ENCODE measurements around the gene BCL2L13. TPM values are rescaled to one million over a fixed set of nuclear protein-coding genes. Genes with fewer than 3 reads are reported as not detected.
"Not testable (repeated sequence)": the region's sequence is repeated elsewhere in the genome, so short reads cannot be mapped to it uniquely, and the experiment has no call there.

Gene BCL2L13
- polyA plus RNA-seq, 1 donor (not counting 4 experiments of a cell fraction or from before 2014, with no cell fraction given) = 51.0 TPM

DNA sequence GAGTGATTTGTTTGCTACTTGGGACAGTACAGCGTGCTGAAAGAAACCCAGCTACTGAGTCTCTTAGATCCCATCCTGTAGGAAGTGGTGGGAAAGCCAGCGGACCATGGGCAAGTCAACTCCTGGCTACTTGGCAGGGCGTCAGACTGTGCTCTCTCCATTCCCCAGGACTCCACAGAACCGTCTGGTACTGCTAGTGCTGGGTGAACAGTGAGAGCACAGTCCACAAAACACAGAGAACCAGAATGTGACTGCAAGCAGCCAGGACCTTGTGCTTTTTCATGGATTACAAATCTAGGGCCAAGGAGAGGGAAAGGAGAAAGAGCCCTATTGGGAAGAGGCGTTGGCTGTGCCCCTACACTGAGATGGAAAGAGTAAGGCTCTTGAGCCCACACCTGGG is 125.5 kb downstream of the BCL2L13 start:
- no peak for DNase-seq (ENCODE audit: low read depth, low spot score)
- no peak overlapping the region for H2AFZ ChIP-seq (ENCODE audit: control insufficient read depth, low read length)
- H3K4me1 ChIP-seq (ENCODE audit: control insufficient read depth, extremely low read depth, insufficient read depth, low read length) = no peaks in the 10 kb centered on the region
- FAIRE-seq = no peak
- no peaks in the 10 kb centered on the region for H3K27me3 ChIP-seq (ENCODE audit: control insufficient read depth, extremely low read depth, insufficient read depth, low read length)
- H3K4me2 ChIP-seq (ENCODE audit: control insufficient read depth, extremely low read depth, insufficient read depth, low read depth, low read length) = no peak overlapping the region
- no peak for TF ChIP-seq EZH2 (IDR thresholded peaks at IDR 0.05; ENCODE audit: low read length)
- TF ChIP-seq, protein P1, sequence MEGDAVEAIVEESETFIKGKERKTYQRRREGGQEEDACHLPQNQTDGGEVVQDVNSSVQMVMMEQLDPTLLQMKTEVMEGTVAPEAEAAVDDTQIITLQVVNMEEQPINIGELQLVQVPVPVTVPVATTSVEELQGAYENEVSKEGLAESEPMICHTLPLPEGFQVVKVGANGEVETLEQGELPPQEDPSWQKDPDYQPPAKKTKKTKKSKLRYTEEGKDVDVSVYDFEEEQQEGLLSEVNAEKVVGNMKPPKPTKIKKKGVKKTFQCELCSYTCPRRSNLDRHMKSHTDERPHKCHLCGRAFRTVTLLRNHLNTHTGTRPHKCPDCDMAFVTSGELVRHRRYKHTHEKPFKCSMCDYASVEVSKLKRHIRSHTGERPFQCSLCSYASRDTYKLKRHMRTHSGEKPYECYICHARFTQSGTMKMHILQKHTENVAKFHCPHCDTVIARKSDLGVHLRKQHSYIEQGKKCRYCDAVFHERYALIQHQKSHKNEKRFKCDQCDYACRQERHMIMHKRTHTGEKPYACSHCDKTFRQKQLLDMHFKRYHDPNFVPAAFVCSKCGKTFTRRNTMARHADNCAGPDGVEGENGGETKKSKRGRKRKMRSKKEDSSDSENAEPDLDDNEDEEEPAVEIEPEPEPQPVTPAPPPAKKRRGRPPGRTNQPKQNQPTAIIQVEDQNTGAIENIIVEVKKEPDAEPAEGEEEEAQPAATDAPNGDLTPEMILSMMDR (optimal IDR thresholded peaks at IDR 0.05 in 1 of 3, IDR thresholded peaks at IDR 0.05 in 1 of 3, conservative IDR thresholded peaks at IDR 0.05 in 1 of 3; ENCODE audit: extremely low read depth in 1 of 3, insufficient read depth in 2 of 3, low read length in 3 of 3) = no peak
- H3K9ac ChIP-seq (ENCODE audit: control insufficient read depth, extremely low read depth, insufficient read depth, low read length) = no peak overlapping the region
- H3K9me3 ChIP-seq (ENCODE audit: control insufficient read depth, low read depth, low read length) = no peaks in the 10 kb centered on the region
- H3K9me1 ChIP-seq (ENCODE audit: control insufficient read depth, extremely low read depth, insufficient read depth, low read length) = no peaks in the 10 kb centered on the region
- dilution Hi-C loops (cut with MboI; ENCODE audit: extremely low pct_ligation_motif_present, low sequenced_read_pairs) = no loop called here
- H3K27ac ChIP-seq (ENCODE audit: control insufficient read depth, insufficient read depth, low read length) = no peak overlapping the region
- H3K4me3 ChIP-seq (ENCODE audit: control insufficient read depth in 2 of 3, extremely low read depth in 1 of 3, insufficient read depth in 2 of 3, low read depth in 1 of 3, low read length in 3 of 3) = no peak overlapping the region
- no peaks in the 10 kb centered on the region for H3K36me3 ChIP-seq (ENCODE audit: control insufficient read depth in 2 of 2, extremely low read depth in 1 of 2, insufficient read depth in 2 of 2, low read length in 2 of 2)
- H4K20me1 ChIP-seq (ENCODE audit: control insufficient read depth, extremely low read depth, insufficient read depth, low read length) = no peaks in the 10 kb centered on the region
- peaks cover 2% of the 10 kb centered on the region for H3K79me2 ChIP-seq (ENCODE audit: control insufficient read depth, insufficient read depth, low read length)

DNA sequence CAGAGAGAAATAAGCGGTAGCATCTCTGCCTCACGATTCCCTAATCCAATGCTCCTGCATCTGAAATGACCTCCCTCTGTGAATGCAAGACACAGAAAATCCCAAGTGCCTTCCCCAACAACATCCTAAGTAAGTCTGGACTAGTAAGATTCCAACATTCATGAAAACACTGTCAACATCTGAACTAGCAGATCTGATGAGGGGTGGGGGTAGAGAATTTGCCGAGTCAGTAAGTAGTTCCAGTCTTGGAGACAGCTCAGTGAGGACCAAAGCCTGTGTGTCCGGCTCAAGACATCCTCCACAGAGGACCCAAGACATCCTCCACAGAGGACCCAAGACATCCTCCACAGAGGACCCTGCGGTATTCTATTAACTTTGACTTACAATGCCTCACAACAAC is 126.3 kb downstream of the BCL2L13 start:
- H4K20me1 ChIP-seq (ENCODE audit: control insufficient read depth, extremely low read depth, insufficient read depth, low read length); H3K79me2 ChIP-seq (ENCODE audit: control insufficient read depth, insufficient read depth, low read length); H3K4me3 ChIP-seq (ENCODE audit: control insufficient read depth in 2 of 3, extremely low read depth in 1 of 3, insufficient read depth in 2 of 3, low read depth in 1 of 3, low read length in 3 of 3); H3K9me3 ChIP-seq (ENCODE audit: control insufficient read depth, low read depth, low read length); DNase-seq (ENCODE audit: low read depth, low spot score); H3K4me2 ChIP-seq (ENCODE audit: control insufficient read depth, extremely low read depth, insufficient read depth, low read depth, low read length); H3K9ac ChIP-seq (ENCODE audit: control insufficient read depth, extremely low read depth, insufficient read depth, low read length); FAIRE-seq; H3K27me3 ChIP-seq (ENCODE audit: control insufficient read depth, extremely low read depth, insufficient read depth, low read length); H3K27ac ChIP-seq (ENCODE audit: control insufficient read depth, insufficient read depth, low read length); H3K9me1 ChIP-seq (ENCODE audit: control insufficient read depth, extremely low read depth, insufficient read depth, low read length); H2AFZ ChIP-seq (ENCODE audit: control insufficient read depth, low read length); H3K4me1 ChIP-seq (ENCODE audit: control insufficient read depth, extremely low read depth, insufficient read depth, low read length); dilution Hi-C loops (cut with MboI; ENCODE audit: extremely low pct_ligation_motif_present, low sequenced_read_pairs); H3K36me3 ChIP-seq (ENCODE audit: control insufficient read depth in 2 of 2, extremely low read depth in 1 of 2, insufficient read depth in 2 of 2, low read length in 2 of 2): not testable (repeated sequence)
